ENCODE results near the gene ME2. TPM values are rescaled to one million over a fixed set of nuclear protein-coding genes. Genes with fewer than 3 reads are reported as not detected.

Gene ME2
- total and polyA plus RNA-seq, 2 donors (not counting 3 experiments of a cell fraction or from before 2014, with no cell fraction given): 28.6 to 42.4 TPM

DNA sequence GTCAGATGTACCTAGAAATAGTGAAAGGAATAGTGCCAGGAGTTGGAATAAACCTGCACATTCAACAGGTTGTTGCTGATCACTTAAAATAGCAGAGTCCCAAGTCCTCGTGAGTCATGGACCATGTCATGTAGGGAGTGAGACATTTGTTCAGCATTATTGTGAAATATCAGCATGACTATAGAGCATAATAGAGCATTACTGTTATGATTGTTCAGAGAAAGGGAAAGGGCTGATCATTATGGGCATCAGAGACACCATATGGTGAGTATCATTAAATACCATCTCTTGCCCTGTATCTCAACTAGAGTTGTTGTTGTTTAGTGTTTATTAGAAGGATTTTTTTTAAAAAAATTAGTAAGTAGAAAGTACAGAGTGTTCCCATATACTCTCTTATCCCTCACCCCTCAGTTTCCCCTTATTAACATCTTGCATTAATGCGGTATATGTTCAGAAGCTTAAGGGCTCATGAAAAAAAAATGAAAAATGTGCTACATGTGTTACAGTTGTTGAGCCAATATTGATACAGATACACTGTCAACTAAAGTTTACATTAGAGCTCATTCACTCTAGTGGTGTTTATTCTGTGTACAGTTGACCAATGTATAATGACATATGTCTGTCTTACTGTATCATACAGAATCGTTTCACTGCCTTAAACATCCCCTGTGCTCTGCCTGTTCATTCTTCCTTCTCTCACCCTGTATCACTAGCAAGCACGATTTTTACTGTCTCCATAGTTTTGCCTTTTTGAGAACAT is 94.6 kb downstream of the ME2 start:
- no peaks in the 10 kb centered on the region for H3K9me1 ChIP-seq (replicated peaks; ENCODE audit: control insufficient read depth, extremely low read depth, insufficient read depth, low read length)
- FAIRE-seq (no peak), DNase-seq (ENCODE audit: low read depth, low spot score) (no peak)
- H3K9me3 ChIP-seq (replicated peaks; ENCODE audit: control insufficient read depth, insufficient read depth, low read length): no peaks in the 10 kb centered on the region
- POLR2A ChIA-PET: interaction anchor here (0.5 kb wide), 1 partner anchor 34 kb away, joined by 3 read pairs; no protein-coding TSS in a partner anchor
- no peaks in the 10 kb centered on the region for H4K20me1 ChIP-seq (replicated peaks; ENCODE audit: control insufficient read depth, extremely low read depth, insufficient read depth, low read length)
- H3K27me3 ChIP-seq (ENCODE audit: control insufficient read depth in 2 of 2, insufficient read depth in 2 of 2, low read length in 2 of 2): no peaks in the 10 kb centered on the region
- H3K4me1 ChIP-seq (ENCODE audit: control insufficient read depth, extremely low read depth, insufficient read depth, low read length): peaks cover 6% of the 10 kb centered on the region
- no peak overlapping the region for H3K27ac ChIP-seq (ENCODE audit: insufficient read depth, low read depth, low read length)
- no peak overlapping the region for H3K9ac ChIP-seq (replicated peaks; ENCODE audit: extremely low read depth, insufficient read depth, low read length)
- intact Hi-C loops (cut with micrococcal nuclease) (no loop called here), dilution Hi-C loops (cut with MboI; ENCODE audit: extremely low pct_ligation_motif_present, low sequenced_read_pairs) (no loop called here)
- H2AFZ ChIP-seq (ENCODE audit: low read depth, low read length): no peak overlapping the region
- no TSS peak for BruUV-seq (replicated peaks)
- no peak for TF ChIP-seq GATA2 (IDR thresholded peaks at IDR 0.05; ENCODE audit: insufficient read depth, insufficient read length, low read depth, low read length)
- TF ChIP-seq EZH2 (IDR thresholded peaks at IDR 0.05; ENCODE audit: borderline replicate concordance, low read depth, low read length, severe bottlenecking): no peak
- no peak for TF ChIP-seq MYC (IDR thresholded peaks at IDR 0.05; ENCODE audit: low read depth, low read length)
- no peak for TF ChIP-seq FOS (IDR thresholded peaks at IDR 0.05; ENCODE audit: borderline replicate concordance, insufficient read depth, low read length)
- TF ChIP-seq, protein P1, sequence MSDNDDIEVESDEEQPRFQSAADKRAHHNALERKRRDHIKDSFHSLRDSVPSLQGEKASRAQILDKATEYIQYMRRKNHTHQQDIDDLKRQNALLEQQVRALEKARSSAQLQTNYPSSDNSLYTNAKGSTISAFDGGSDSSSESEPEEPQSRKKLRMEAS (IDR thresholded peaks at IDR 0.05; ENCODE audit: insufficient read depth, insufficient read length): no peak
- no peak for TF ChIP-seq JUN (IDR thresholded peaks at IDR 0.05; ENCODE audit: borderline replicate concordance, insufficient read depth, insufficient read length, low read depth)
- TF ChIP-seq POLR2AphosphoS5 (IDR thresholded peaks at IDR 0.05; ENCODE audit: insufficient read depth, low read depth, low read length): no peak
- TF ChIP-seq POLR2A (IDR thresholded peaks at IDR 0.05; ENCODE audit: low read depth, low read length): no peak
- TF ChIP-seq, protein P2, sequence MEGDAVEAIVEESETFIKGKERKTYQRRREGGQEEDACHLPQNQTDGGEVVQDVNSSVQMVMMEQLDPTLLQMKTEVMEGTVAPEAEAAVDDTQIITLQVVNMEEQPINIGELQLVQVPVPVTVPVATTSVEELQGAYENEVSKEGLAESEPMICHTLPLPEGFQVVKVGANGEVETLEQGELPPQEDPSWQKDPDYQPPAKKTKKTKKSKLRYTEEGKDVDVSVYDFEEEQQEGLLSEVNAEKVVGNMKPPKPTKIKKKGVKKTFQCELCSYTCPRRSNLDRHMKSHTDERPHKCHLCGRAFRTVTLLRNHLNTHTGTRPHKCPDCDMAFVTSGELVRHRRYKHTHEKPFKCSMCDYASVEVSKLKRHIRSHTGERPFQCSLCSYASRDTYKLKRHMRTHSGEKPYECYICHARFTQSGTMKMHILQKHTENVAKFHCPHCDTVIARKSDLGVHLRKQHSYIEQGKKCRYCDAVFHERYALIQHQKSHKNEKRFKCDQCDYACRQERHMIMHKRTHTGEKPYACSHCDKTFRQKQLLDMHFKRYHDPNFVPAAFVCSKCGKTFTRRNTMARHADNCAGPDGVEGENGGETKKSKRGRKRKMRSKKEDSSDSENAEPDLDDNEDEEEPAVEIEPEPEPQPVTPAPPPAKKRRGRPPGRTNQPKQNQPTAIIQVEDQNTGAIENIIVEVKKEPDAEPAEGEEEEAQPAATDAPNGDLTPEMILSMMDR (IDR thresholded peaks at IDR 0.05; ENCODE audit: extremely low read depth in 1 of 2, insufficient read depth in 1 of 2, low read depth in 1 of 2, low read length in 2 of 2): no peak
- H3K36me3 ChIP-seq (ENCODE audit: control insufficient read depth in 2 of 2, extremely low read depth in 1 of 2, insufficient read depth in 2 of 2, low read length in 2 of 2): peaks cover 0 to 5% of the 10 kb centered on the region in 2 experiments
- H3K4me3 ChIP-seq (replicated peaks in 1 of 3; ENCODE audit: insufficient read depth in 1 of 3, low read depth in 1 of 3, low read length in 3 of 3): no peak overlapping the region
- no peak overlapping the region for H3K4me2 ChIP-seq (ENCODE audit: insufficient read depth, low read length)
- H3K79me2 ChIP-seq (ENCODE audit: control insufficient read depth, insufficient read depth, low read length): peaks cover 3% of the 10 kb centered on the region
- CTCF ChIA-PET: interaction anchor here (1.5 kb wide), 1 partner anchor 57 kb away, joined by 3 read pairs; the partner anchor contains the start of gene SMAD4

Measured in endothelial cell of umbilical vein (primary cell).